Neuronal stem cell (in vitro differentiated cells): ENCODE measurements around the gene DPP8.

Source experiments
- DNase-seq: peaks from one replicate; pipeline ENCODE4 v3.0.0-alpha.2; 2013; ENCODE audit warnings: low spot score
- H2AFZ ChIP-seq: one replicate; pipeline ENCODE4 v1.6.1; 2013; ENCODE audit warnings: mild to moderate bottlenecking, low read length, inconsistent platforms
- H2AK5ac ChIP-seq: 2 replicates; pipeline ENCODE4 v1.6.1; 2013; ENCODE audit warnings: low read depth, mild to moderate bottlenecking, inconsistent platforms, low read length, moderate library complexity, mixed read lengths
- H2BK120ac ChIP-seq: 2 replicates; pipeline ENCODE4 v1.6.1; 2013; ENCODE audit warnings: low read depth, mild to moderate bottlenecking, inconsistent platforms, low read length, moderate library complexity, mixed read lengths
- H2BK12ac ChIP-seq: one replicate; pipeline ENCODE4 v1.6.1; 2013; ENCODE audit warnings: low read length, inconsistent platforms
- H2BK15ac ChIP-seq: 2 replicates; pipeline ENCODE4 v1.6.1; 2013; ENCODE audit warnings: mild to moderate bottlenecking, low read length, inconsistent platforms, mixed read lengths
- H2BK5ac ChIP-seq: one replicate; pipeline ENCODE4 v1.6.1; 2013; ENCODE audit warnings: inconsistent platforms, mild to moderate bottlenecking, low read length, moderate library complexity
- H3K14ac ChIP-seq: one replicate; pipeline ENCODE4 v1.6.1; 2013; ENCODE audit warnings: low read length, inconsistent platforms
- H3K18ac ChIP-seq: 2 replicates; pipeline ENCODE4 v1.6.1; 2013; ENCODE audit warnings: low read length, inconsistent platforms
- H3K23ac ChIP-seq: 2 replicates; pipeline ENCODE4 v1.6.1; 2013; ENCODE audit warnings: low read depth, mild to moderate bottlenecking, mixed read lengths, low read length, inconsistent platforms; ENCODE audit not compliant: poor library complexity
- H3K27ac ChIP-seq: replicated peaks from 3 replicates; pipeline ENCODE4 v1.5.1; 2013; ENCODE audit warnings: low read length, inconsistent platforms
- H3K27me3 ChIP-seq, 3 experiments: 2 replicates each; pipeline ENCODE4 v1.6.1; 2013; ENCODE audit warnings: low read length in 3 of 3, mild to moderate bottlenecking in 2 of 3, inconsistent platforms in 1 of 3, low read depth in 1 of 3, mixed read lengths in 1 of 3, moderate library complexity in 1 of 3; ENCODE audit not compliant: control insufficient read depth in 3 of 3, insufficient read depth in 3 of 3
- H3K36me3 ChIP-seq, 2 donors: replicated peaks in 1 of 2; 2 replicates each; pipeline ENCODE4 v1.6.1; 2013; ENCODE audit warnings: low read length in 2 of 2; ENCODE audit not compliant: control insufficient read depth in 2 of 2, insufficient read depth in 2 of 2
- H3K4ac ChIP-seq: 2 replicates; pipeline ENCODE4 v1.6.1; 2013; ENCODE audit warnings: inconsistent platforms, mild to moderate bottlenecking, low read length, moderate library complexity
- H3K4me1 ChIP-seq, 2 donors: 1 replicate in 1 of 2; 2 replicates in 1 of 2; pipeline ENCODE4 v1.6.1; 2013; ENCODE audit warnings: low read length in 2 of 2, low read depth in 1 of 2; ENCODE audit not compliant: control insufficient read depth in 2 of 2, insufficient read depth in 1 of 2
- H3K4me2 ChIP-seq: one replicate; pipeline ENCODE4 v1.6.1; 2013; ENCODE audit warnings: mild to moderate bottlenecking, low read length, inconsistent platforms; ENCODE audit not compliant: insufficient read depth, poor library complexity, severe bottlenecking
- H3K4me3 ChIP-seq, 2 donors: 2 replicates each; pipeline ENCODE4 v1.5.1; 2013; ENCODE audit warnings: low read length in 2 of 2, mild to moderate bottlenecking in 2 of 2, inconsistent platforms in 1 of 2, moderate library complexity in 1 of 2
- H3K79me1 ChIP-seq: one replicate; pipeline ENCODE4 v1.6.1; 2013; ENCODE audit warnings: low read depth, mild to moderate bottlenecking, inconsistent platforms, low read length, moderate library complexity
- H3K9ac ChIP-seq: one replicate; pipeline ENCODE4 v1.6.1; 2013; ENCODE audit warnings: mild to moderate bottlenecking, low read depth, low read length, inconsistent platforms; ENCODE audit not compliant: poor library complexity
- H3K9me3 ChIP-seq, 2 donors: replicated peaks in 1 of 2; 2 replicates each; pipeline versions ENCODE3 to v1.6.1; 2013; ENCODE audit warnings: low read length in 2 of 2, mild to moderate bottlenecking in 2 of 2, inconsistent platforms in 1 of 2, low read depth in 1 of 2, mixed read lengths in 1 of 2, moderate library complexity in 1 of 2; ENCODE audit not compliant: control insufficient read depth in 2 of 2, insufficient read depth in 1 of 2
- H4K8ac ChIP-seq: one replicate; pipeline ENCODE4 v1.6.1; 2013; ENCODE audit warnings: low read depth, mild to moderate bottlenecking, inconsistent platforms, low read length, moderate library complexity
- H4K91ac ChIP-seq: one replicate; pipeline ENCODE4 v1.6.1; 2013; ENCODE audit warnings: low read length, low read depth, mild to moderate bottlenecking, inconsistent platforms; ENCODE audit not compliant: poor library complexity
- WGBS, 2 donors: extraction: QIAGEN DNeasy Blood & Tissue Kit; methylation state at CpG; one replicate each; pipeline ENCODE4 v1.1.7; 2013; ENCODE audit warnings: missing lambda C conversion rate in 2 of 2, mixed read lengths in 1 of 2; ENCODE audit not compliant: insufficient read length in 2 of 2, insufficient replicate concordance in 1 of 2; ENCODE audit errors: extremely low coverage in 2 of 2; 5-methylcytosine and 5-hydroxymethylcytosine counted together

DPP8 gene

GRCh38 chr15:65525622-65526021 is 8.1 kb upstream of the DPP8 start:
- WGBS, 2 donors, result no CpG with 5 or more reads among the region's 1 CpG
- no peak overlapping the region for H3K4ac ChIP-seq
- no peaks in the 10 kb centered on the region for H3K36me3 ChIP-seq
- H3K79me1 ChIP-seq, result peaks cover under 1% of the 10 kb centered on the region
- no peak overlapping the region for H4K91ac ChIP-seq
- H3K23ac ChIP-seq, result no peak overlapping the region
- H2BK15ac ChIP-seq, result no peak overlapping the region
- no peak overlapping the region for H3K27ac ChIP-seq
- no peak overlapping the region for H3K9ac ChIP-seq
- H2BK5ac ChIP-seq, result no peak overlapping the region
- H2BK12ac ChIP-seq, result no peak overlapping the region
- no peaks in the 10 kb centered on the region for H3K27me3 ChIP-seq
- no peak overlapping the region for H2AK5ac ChIP-seq
- H2BK120ac ChIP-seq, result no peak overlapping the region
- no peak overlapping the region for H2AFZ ChIP-seq
- no peak overlapping the region for H4K8ac ChIP-seq
- peaks cover 2 to 3% of the 10 kb centered on the region in 2 donors for H3K4me1 ChIP-seq
- H3K9me3 ChIP-seq, result no peaks in the 10 kb centered on the region
- H3K18ac ChIP-seq, result no peak overlapping the region
- DNase-seq, result no peak
- no peak overlapping the region for H3K4me2 ChIP-seq
- H3K4me3 ChIP-seq, result no peak overlapping the region
- H3K14ac ChIP-seq, result no peak overlapping the region

- Histone ChIP-seq H3K14ac (no peak overlapping the region), H2AK5ac (no peak overlapping the region), H2BK12ac (no peak overlapping the region), H3K79me1 (no peaks in the 10 kb centered on the region), H3K9ac (no peak overlapping the region), H3K4me2 (no peak overlapping the region), H2AFZ (no peak overlapping the region), H3K18ac (no peak overlapping the region), H3K4me1 (no peaks in the 10 kb centered on the region), H4K91ac (no peak overlapping the region), H3K27me3 (no peaks in the 10 kb centered on the region), H3K36me3 (no peaks in the 10 kb centered on the region), H2BK15ac (no peak overlapping the region), H4K8ac (no peak overlapping the region), H2BK5ac (no peak overlapping the region), H3K9me3 (no peaks in the 10 kb centered on the region), H3K23ac (no peak overlapping the region), H3K27ac (no peak overlapping the region), H3K4me3 (no peak overlapping the region), H2BK120ac (no peak overlapping the region), H3K4ac (no peak overlapping the region)
- DNase-seq, result no peak
- no CpG with 5 or more reads among the region's 10 CpGs for WGBS, 2 donors
These were observed 6.7 kb upstream of the DPP8 start for GRCh38 chr15:65524226-65524625.

DNA sequence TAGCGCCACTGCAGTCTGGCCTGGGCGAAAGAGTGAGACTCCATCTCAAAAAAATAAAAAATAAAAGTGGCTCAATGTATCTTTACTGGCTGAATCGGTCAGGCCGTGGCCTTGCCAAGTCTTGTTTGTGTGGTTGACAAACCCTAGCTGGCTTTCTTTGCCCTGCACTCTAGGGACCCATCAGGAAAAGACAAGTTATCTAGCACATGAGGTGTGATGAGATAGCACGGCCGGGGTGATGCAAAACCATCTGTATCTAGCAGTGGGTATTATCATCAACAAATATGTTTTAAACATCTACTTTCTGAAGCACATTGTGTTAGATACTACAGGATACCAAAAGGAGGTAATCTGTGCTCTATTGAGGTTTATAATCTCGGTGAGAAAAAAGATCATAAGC is 3.9 kb upstream of the DPP8 start:
- H2BK120ac ChIP-seq, result no peak overlapping the region
- peaks cover 4 to 6% of the 10 kb centered on the region in 2 donors for H3K4me1 ChIP-seq
- H4K8ac ChIP-seq, result no peak overlapping the region
- no peak overlapping the region for H2AK5ac ChIP-seq
- H4K91ac ChIP-seq, result no peak overlapping the region
- no peak overlapping the region for H3K27ac ChIP-seq
- H3K27me3 ChIP-seq, result no peaks in the 10 kb centered on the region
- H3K9me3 ChIP-seq, result no peaks in the 10 kb centered on the region
- H3K18ac ChIP-seq, result no peak overlapping the region
- H2AFZ ChIP-seq, result no peak overlapping the region
- H3K9ac ChIP-seq, result no peak overlapping the region
- H3K23ac ChIP-seq, result no peak overlapping the region
- no CpG with 5 or more reads among the region's 7 CpGs for WGBS, 2 donors
- no peaks in the 10 kb centered on the region for H3K36me3 ChIP-seq
- H2BK5ac ChIP-seq, result no peak overlapping the region
- DNase-seq, result no peak
- H3K4me3 ChIP-seq, result no peak overlapping the region
- H2BK15ac ChIP-seq, result no peak overlapping the region
- H3K14ac ChIP-seq, result no peak overlapping the region
- no peak overlapping the region for H2BK12ac ChIP-seq
- no peak overlapping the region for H3K4me2 ChIP-seq
- peaks cover 8% of the 10 kb centered on the region for H3K79me1 ChIP-seq
- H3K4ac ChIP-seq, result no peak overlapping the region

DNA sequence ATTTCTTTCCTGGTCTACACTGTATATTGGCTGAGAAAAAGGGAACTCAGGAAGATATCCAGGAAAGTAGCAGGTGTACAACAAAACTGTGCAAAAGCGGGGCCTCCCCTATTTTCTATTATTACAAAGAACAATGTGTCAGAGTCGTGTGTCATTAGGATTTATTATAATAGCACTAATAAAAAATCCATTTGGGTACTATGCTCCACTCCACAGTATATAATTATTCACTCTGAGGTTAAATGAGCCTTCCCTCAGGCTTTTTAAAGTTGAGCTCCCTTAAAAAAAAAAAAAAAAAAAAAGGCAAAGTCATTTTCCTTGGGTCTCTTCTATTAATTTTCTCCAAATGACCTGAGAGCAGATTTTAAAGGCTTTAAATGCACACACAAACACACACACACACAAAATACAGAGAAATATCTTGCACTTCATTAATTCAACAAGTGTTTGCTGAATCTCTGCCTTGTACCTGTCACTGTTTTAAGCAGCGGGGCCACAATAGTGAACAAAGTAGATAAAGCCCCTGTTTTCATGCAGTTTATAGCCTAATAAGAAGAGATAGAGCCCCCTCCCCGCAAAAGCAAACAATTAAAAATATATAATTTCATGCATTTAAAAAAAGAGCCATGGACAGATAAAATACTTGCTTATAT is 1.3 kb upstream of the DPP8 start:
- no peaks in the 10 kb centered on the region for H3K9me3 ChIP-seq
- H3K14ac ChIP-seq, result no peak overlapping the region
- H3K27me3 ChIP-seq, result no peaks in the 10 kb centered on the region
- WGBS, 2 donors, result no CpG with 5 or more reads among the region's 4 CpGs
- peaks cover 8% of the 10 kb centered on the region for H3K79me1 ChIP-seq
- H3K36me3 ChIP-seq, result peaks cover 4 to 18% of the 10 kb centered on the region in 2 donors
- peaks cover 7% of the 10 kb centered on the region in 2 donors for H3K4me1 ChIP-seq
- no peak overlapping the region for H3K4me2 ChIP-seq
- no peak overlapping the region for H4K8ac ChIP-seq
- no peak overlapping the region for H2AK5ac ChIP-seq
- no peak overlapping the region for H2BK12ac ChIP-seq
- no peak overlapping the region for H2BK5ac ChIP-seq
- no peak overlapping the region for H2BK120ac ChIP-seq
- no peak overlapping the region for H3K4me3 ChIP-seq
- no peak overlapping the region for H3K27ac ChIP-seq
- H3K4ac ChIP-seq, result no peak overlapping the region
- H3K23ac ChIP-seq, result no peak overlapping the region
- no peak overlapping the region for H2BK15ac ChIP-seq
- H4K91ac ChIP-seq, result no peak overlapping the region
- no peak overlapping the region for H3K9ac ChIP-seq
- H3K18ac ChIP-seq, result no peak overlapping the region
- DNase-seq, result no peak
- H2AFZ ChIP-seq, result no peak overlapping the region
